ENCODE measurements around the gene GLB1L3. TPM values are rescaled to one million over a fixed set of nuclear protein-coding genes. Genes with fewer than 3 reads are reported as not detected.
A peak's percentile ranks its signal among the peaks of the same experiment; 100 is the strongest.
"Not testable (repeated sequence)": the region's sequence is repeated elsewhere in the genome, so short reads cannot be mapped to it uniquely, and the experiment has no call there.

GLB1L3 gene
- total RNA-seq, 4 donors from 2014 or later, result 5.1 to 6.1 (median 5.9) TPM

- Histone ChIP-seq H3K27me3 (no peaks in the 10 kb centered on the region), H3K27ac (no peak overlapping the region), H3K36me3 (peaks cover 32% of the 10 kb centered on the region), H3K9me3 (no peaks in the 10 kb centered on the region), H3K4me1 (peaks cover 30% of the 10 kb centered on the region), H3K4me3 (peak overlapping the region; percentile 90)
- 58% methylated on average over 3 of the region's 3 CpGs for WGBS
- no peak for DNase-seq (ENCODE audit: low spot score in 2 of 2)
- TF ChIP-seq CTCF (IDR thresholded peaks at IDR 0.05), result no peak
- no peak for TF ChIP-seq POLR2A (IDR thresholded peaks at IDR 0.05)
- no peak for TF ChIP-seq EP300 (IDR thresholded peaks at IDR 0.05)
- TF ChIP-seq POLR2AphosphoS5 (IDR thresholded peaks at IDR 0.05), result no peak
Measured at GRCh38 chr11:134254433-134255183, 21.6 kb upstream of the GLB1L3 start.

GRCh38 chr11:134255184-134255561 lies 21.0 kb upstream of the GLB1L3 start:
- peak in 1 of 2 donors; percentile 32 for DNase-seq (ENCODE audit: low spot score in 2 of 2)
- 93% methylated on average over 5 of the region's 5 CpGs for WGBS
- H3K27me3 ChIP-seq, H3K9me3 ChIP-seq, H3K27ac ChIP-seq, H3K4me3 ChIP-seq: not testable (repeated sequence)
- Histone ChIP-seq H3K36me3 (peaks cover 32% of the 10 kb centered on the region), H3K4me1 (peaks cover 30% of the 10 kb centered on the region)

- no peak overlapping the region for H3K4me3 ChIP-seq
- WGBS, result 96% methylated on average over 11 of the region's 11 CpGs
- H3K36me3 ChIP-seq, result peaks cover 49% of the 10 kb centered on the region
- DNase-seq (ENCODE audit: low spot score in 2 of 2), result no peak
- no peak overlapping the region for H3K27ac ChIP-seq
- TF ChIP-seq POLR2A (IDR thresholded peaks at IDR 0.05) (no peak), CTCF (IDR thresholded peaks at IDR 0.05) (no peak), POLR2AphosphoS5 (IDR thresholded peaks at IDR 0.05) (no peak), EP300 (IDR thresholded peaks at IDR 0.05) (no peak)
- H3K27me3 ChIP-seq, result no peaks in the 10 kb centered on the region
- peaks cover 21% of the 10 kb centered on the region for H3K4me1 ChIP-seq
- no peaks in the 10 kb centered on the region for H3K9me3 ChIP-seq
Measured at GRCh38 chr11:134257101-134257500, 19.1 kb upstream of the GLB1L3 start.

GRCh38 chr11:134258577-134258976 lies 17.6 kb upstream of the GLB1L3 start:
- no peak for TF ChIP-seq POLR2A (IDR thresholded peaks at IDR 0.05)
- TF ChIP-seq EP300 (IDR thresholded peaks at IDR 0.05), result no peak
- no peak for TF ChIP-seq POLR2AphosphoS5 (IDR thresholded peaks at IDR 0.05)
- TF ChIP-seq CTCF (IDR thresholded peaks at IDR 0.05), result no peak
- Histone ChIP-seq H3K9me3 (no peaks in the 10 kb centered on the region), H3K27ac (no peak overlapping the region), H3K27me3 (no peaks in the 10 kb centered on the region), H3K36me3 (peaks cover 64% of the 10 kb centered on the region), H3K4me1 (peaks cover 16% of the 10 kb centered on the region), H3K4me3 (no peak overlapping the region)
- 94% methylated on average over 4 of the region's 4 CpGs for WGBS
- DNase-seq (ENCODE audit: low spot score in 2 of 2), result no peak

- Histone ChIP-seq H3K4me3 (no peak overlapping the region), H3K9me3 (no peaks in the 10 kb centered on the region), H3K27ac (no peak overlapping the region), H3K36me3 (peaks cover 69% of the 10 kb centered on the region), H3K4me1 (no peaks in the 10 kb centered on the region), H3K27me3 (no peaks in the 10 kb centered on the region)
- DNase-seq (ENCODE audit: low spot score in 2 of 2), result no peak
- TF ChIP-seq POLR2AphosphoS5 (IDR thresholded peaks at IDR 0.05) (no peak), CTCF (IDR thresholded peaks at IDR 0.05) (no peak), EP300 (IDR thresholded peaks at IDR 0.05) (no peak), POLR2A (IDR thresholded peaks at IDR 0.05) (no peak)
Measured at GRCh38 chr11:134260503-134260902, 15.7 kb upstream of the GLB1L3 start.

GRCh38 chr11:134260983-134261382 lies 15.2 kb upstream of the GLB1L3 start:
- H3K36me3 ChIP-seq, result peaks cover 69% of the 10 kb centered on the region
- no peak overlapping the region for H3K4me3 ChIP-seq
- 81% methylated on average over 2 of the region's 16 CpGs for WGBS
- TF ChIP-seq POLR2A (IDR thresholded peaks at IDR 0.05) (no peak), POLR2AphosphoS5 (IDR thresholded peaks at IDR 0.05) (no peak), EP300 (IDR thresholded peaks at IDR 0.05) (no peak), CTCF (IDR thresholded peaks at IDR 0.05) (no peak)
- no peak for DNase-seq (ENCODE audit: low spot score in 2 of 2)
- H3K4me1 ChIP-seq, result peaks cover 2% of the 10 kb centered on the region
- no peaks in the 10 kb centered on the region for H3K9me3 ChIP-seq
- H3K27me3 ChIP-seq, result no peaks in the 10 kb centered on the region
- H3K27ac ChIP-seq, result no peak overlapping the region
